KBM-7 (cell line): ENCODE measurements around the gene SCLT1.

Source experiments
- DNase-seq: peaks from one replicate; pipeline ENCODE4 v3.0.0-alpha.2; 2015
- in situ Hi-C: fragments of 300-500 bp; cut with MboI; formaldehyde crosslinking; loops from 2 replicates; pipeline ENCODE4 v1.14.3; 2020; ENCODE audit warnings: low sequenced_read_pairs, low pct_unique_long_range_greater_than_20kb, mixed read lengths

Gene SCLT1

GRCh38 chr4:128858879-128859671, 234.3 kb downstream of the SCLT1 start:
- no peak for DNase-seq
- in situ Hi-C loops: no loop called here

- no peak for DNase-seq
- in situ Hi-C loops: no loop called here
Measured at GRCh38 chr4:128856246-128856645, 237.1 kb downstream of the SCLT1 start.

GRCh38 chr4:128855621-128856020, 237.7 kb downstream of the SCLT1 start:
- in situ Hi-C loops: no loop called here
- no peak for DNase-seq

- DNase-seq: peak; percentile 35
- in situ Hi-C loops: no loop called here
Measured at GRCh38 chr4:128854433-128854832, 238.9 kb downstream of the SCLT1 start.

GRCh38 chr4:128853741-128854140, 239.6 kb downstream of the SCLT1 start:
- in situ Hi-C loops: no loop called here
- no peak for DNase-seq

GRCh38 chr4:128850252-128850651, 243.1 kb downstream of the SCLT1 start:
- in situ Hi-C loops: no loop called here
- DNase-seq: no peak

- no peak for DNase-seq
- in situ Hi-C loops: no loop called here
Measured at GRCh38 chr4:128848461-128848860, 244.9 kb downstream of the SCLT1 start.

GRCh38 chr4:128847082-128847724, 246.1 kb downstream of the SCLT1 start:
- no peak for DNase-seq
- in situ Hi-C loops: no loop called here

- no peak for DNase-seq
- in situ Hi-C loops: no loop called here
Measured at GRCh38 chr4:128846063-128846462, 247.3 kb downstream of the SCLT1 start.

GRCh38 chr4:128844931-128845330, 248.4 kb downstream of the SCLT1 start:
- in situ Hi-C loops: no loop called here
- DNase-seq: no peak

GRCh38 chr4:128841402-128841801, 251.9 kb downstream of the SCLT1 start:
- no peak for DNase-seq
- in situ Hi-C loops: no loop called here

GRCh38 chr4:128840711-128841318, 252.5 kb downstream of the SCLT1 start:
- in situ Hi-C loops: no loop called here
- DNase-seq: no peak

GRCh38 chr4:128837679-128838078, 255.7 kb downstream of the SCLT1 start:
- in situ Hi-C loops: no loop called here
- DNase-seq: no peak

GRCh38 chr4:128837198-128837597, 256.1 kb downstream of the SCLT1 start:
- DNase-seq: no peak
- in situ Hi-C loops: no loop called here

- in situ Hi-C loops: no loop called here
- no peak for DNase-seq
Measured at GRCh38 chr4:128835498-128836222, 257.7 kb downstream of the SCLT1 start.
